HCT116 (cell line): ENCODE data around the gene LCN9. TPM values are rescaled to one million over a fixed set of nuclear protein-coding genes. Genes with fewer than 3 reads are reported as not detected.

Source experiments
- ATAC-seq: fragments of 200-7000 bp; cut with Tn5 transposase; 2 replicates; pipeline ENCODE4 v1.9.1; 2020; ENCODE audit warnings: mild to moderate bottlenecking, moderate library complexity
- BruUV-seq: library from RNA; stranded (reverse); fragments of 400-500 nt; replicated peaks from 2 replicates; lab custom pipeline; 2021; lab: Mats Ljungman, UMichigan
- CTCF ChIA-PET: fragments of 300-600 bp; sonication (Branson Sonifier 250); formaldehyde crosslinking; loops from one replicate; lab custom pipeline; 2021; ENCODE audit warnings: antibody characterized with exemption; lab: Charles Lee
- POLR2A ChIA-PET: fragments of 300-600, 350-600 bp; sonication (Branson Sonifier 250); formaldehyde crosslinking; loops from one replicate; lab custom pipeline; 2021; ENCODE audit warnings: antibody characterized with exemption; lab: Charles Lee
- RAD21 ChIA-PET, 2 experiments: fragments of 300-600 bp; sonication (Branson Sonifier 250); formaldehyde crosslinking; loops; one replicate each; lab custom pipeline; 2023; ENCODE audit warnings: low total read pairs in 2 of 2; ENCODE audit not compliant: uncharacterized antibody in 2 of 2, unreplicated experiment in 2 of 2, low non-redundant PET in 1 of 2; lab: Charles Lee
- DNase-seq: peaks from one replicate; pipeline ENCODE4 v3.0.0-alpha.2; 2010; ENCODE audit warnings: low read depth, low spot score
- H2AFZ ChIP-seq: fragments of 200-600 bp; shearing (Covaris generic), sonication (generic); 2 replicates; pipeline ENCODE4 v1.6.1; 2017; ENCODE audit warnings: low read depth, mixed run types, mixed read lengths, antibody characterized with exemption, low read length; ENCODE audit not compliant: poor library complexity, severe bottlenecking
- H3K27ac ChIP-seq: 2 replicates; pipeline ENCODE4 v1.5.1; 2012; ENCODE audit warnings: low read depth, low read length
- H3K27me3 ChIP-seq: fragments of 200-600 bp; sonication (generic); 2 replicates; pipeline ENCODE4 v1.6.1; 2016; ENCODE audit warnings: mixed run types, low read length, mixed read lengths; ENCODE audit not compliant: insufficient read depth
- H3K36me3 ChIP-seq, 2 experiments: fragments of 200-500 bp in 1 of 2; fragments of 200-600 bp in 1 of 2; sonication (Bioruptor generic) in 1 of 2; sonication (generic) in 1 of 2; 2 replicates each; pipeline versions ENCODE4 v1.5.1 to v1.6.1; 2014 to 2016; ENCODE audit warnings: low read length in 2 of 2, inconsistent platforms in 1 of 2, mixed read lengths in 1 of 2, mixed run types in 1 of 2; ENCODE audit not compliant: insufficient read depth in 2 of 2, control insufficient read depth in 1 of 2
- H3K4me1 ChIP-seq, 2 experiments: fragments of 200-600 bp in 1 of 2; sonication (generic) in 1 of 2; 2 replicates each; pipeline versions ENCODE4 v1.5.1 to v1.6.1; 2012 to 2017; ENCODE audit warnings: low read length in 2 of 2, inconsistent platforms in 1 of 2, mild to moderate bottlenecking in 1 of 2, mixed read lengths in 1 of 2, mixed run types in 1 of 2, moderate library complexity in 1 of 2; ENCODE audit not compliant: insufficient read depth in 2 of 2, control insufficient read depth in 1 of 2
- H3K4me2 ChIP-seq: fragments of 200-600 bp; sonication (generic); 2 replicates; pipeline ENCODE4 v1.6.1; 2017; ENCODE audit warnings: mixed run types, low read length, mixed read lengths
- H3K4me3 ChIP-seq, 2 experiments: fragments of 200-600 bp in 1 of 2; sonication (generic) in 1 of 2; replicated peaks in 1 of 2; 2 replicates each; pipeline ENCODE4 v1.5.1; 2011 to 2016; ENCODE audit warnings: low read length in 2 of 2, control low read depth in 1 of 2, low read depth in 1 of 2, mild to moderate bottlenecking in 1 of 2, mixed read lengths in 1 of 2, mixed run types in 1 of 2
- H3K79me2 ChIP-seq: fragments of 200-600 bp; sonication (generic); 2 replicates; pipeline ENCODE4 v1.6.1; 2017; ENCODE audit warnings: mild to moderate bottlenecking, mixed run types, low read length, moderate library complexity, mixed read lengths; ENCODE audit not compliant: insufficient read depth
- H3K9ac ChIP-seq: fragments of 200-600 bp; sonication (generic); 2 replicates; pipeline ENCODE4 v1.6.1; 2016; ENCODE audit warnings: low read length, mixed read lengths
- H3K9me2 ChIP-seq: fragments of 200-600 bp; sonication (generic), shearing (Covaris generic); 2 replicates; pipeline ENCODE4 v1.6.1; 2017; ENCODE audit warnings: mixed run types, mild to moderate bottlenecking, moderate library complexity; ENCODE audit not compliant: insufficient read depth
- H3K9me3 ChIP-seq, 2 experiments: fragments of 200-500 bp in 1 of 2; fragments of 200-600 bp in 1 of 2; sonication (Bioruptor generic) in 1 of 2; sonication (generic) in 1 of 2; 2 replicates each; pipeline ENCODE4 v1.6.1; 2014 to 2017; ENCODE audit warnings: low read length in 2 of 2, mixed read lengths in 2 of 2, inconsistent platforms in 1 of 2, low read depth in 1 of 2, mild to moderate bottlenecking in 1 of 2, mixed run types in 1 of 2, moderate library complexity in 1 of 2; ENCODE audit not compliant: control insufficient read depth in 1 of 2, insufficient read depth in 1 of 2
- H4K20me1 ChIP-seq: fragments of 200-600 bp; sonication (generic), shearing (Covaris generic); 2 replicates; pipeline ENCODE4 v1.6.1; 2017; ENCODE audit warnings: mixed run types, mild to moderate bottlenecking, moderate library complexity; ENCODE audit not compliant: insufficient read depth
- CEBPB ChIP-seq: IDR thresholded peaks from 2 replicates; pipeline ENCODE4 v1.6.1; 2012; ENCODE audit warnings: low read depth
- EGR1 ChIP-seq: IDR thresholded peaks from 2 replicates; pipeline ENCODE4 v1.6.1; 2012; ENCODE audit warnings: low read depth
- EZH2 ChIP-seq: fragments of 200-600 bp; sonication (generic); IDR thresholded peaks from 2 replicates; pipeline ENCODE4 v1.6.1; 2017; ENCODE audit warnings: antibody characterized with exemption, mixed run types
- EZH2phosphoT487 ChIP-seq: fragments of 200-600 bp; IDR thresholded peaks from 2 replicates; pipeline ENCODE4 v1.6.1; 2018; ENCODE audit warnings: antibody characterized with exemption, borderline replicate concordance
- FOSL1 ChIP-seq: IDR thresholded peaks from 2 replicates; pipeline ENCODE4 v1.6.1; 2012; ENCODE audit warnings: low read depth
- POLR2A ChIP-seq: IDR thresholded peaks from 2 replicates; pipeline ENCODE4 v1.7.0; 2011; ENCODE audit warnings: borderline replicate concordance; ENCODE audit not compliant: insufficient read depth, insufficient read length; ENCODE audit errors: extremely low read depth
- POLR2AphosphoS5 ChIP-seq: IDR thresholded peaks from 2 replicates; pipeline ENCODE4 v1.6.1; 2011; ENCODE audit warnings: mild to moderate bottlenecking, low read depth, low read length, moderate library complexity
- SIN3A ChIP-seq: IDR thresholded peaks from 2 replicates; pipeline ENCODE4 v1.6.1; 2012; ENCODE audit warnings: low read depth
- ZFX ChIP-seq: fragments of 450-650 bp; IDR thresholded peaks from 2 replicates; pipeline ENCODE4 v1.6.1; 2017
- intact Hi-C: fragments of 100-400 bp; cut with micrococcal nuclease; formaldehyde crosslinking; loops from 2 replicates; pipeline ENCODE4 v1.10.0; 2022
- total RNA-seq: library from RNA; stranded (reverse); gene quantifications from one replicate; pipeline ENCODE4 v1.2.1, GENCODE V29; 2021; ENCODE audit not compliant: unreplicated experiment

Gene LCN9
- total RNA-seq, 1 experiment from 2014 or later, result not detected

- H3K4me3 ChIP-seq, result no peak overlapping the region
- H4K20me1 ChIP-seq, result no peaks in the 10 kb centered on the region
- ChIA-PET CTCF (no interaction called here), RAD21 (no interaction called here), POLR2A (no interaction called here)
- H3K9me2 ChIP-seq, result no peaks in the 10 kb centered on the region
- no peak for ATAC-seq
- H3K27ac ChIP-seq, result no peak overlapping the region
- H3K36me3 ChIP-seq, result no peaks in the 10 kb centered on the region
- no peak overlapping the region for H2AFZ ChIP-seq
- no peaks in the 10 kb centered on the region for H3K79me2 ChIP-seq
- peaks cover 4 to 16% of the 10 kb centered on the region in 2 experiments; a peak in 3 of 4 replicates for H3K4me1 ChIP-seq
- H3K27me3 ChIP-seq, result no peaks in the 10 kb centered on the region
- no peak overlapping the region for H3K9ac ChIP-seq
- TF ChIP-seq ZFX (no peak), EGR1 (no peak), EZH2 (no peak), POLR2AphosphoS5 (no peak), SIN3A (no peak), FOSL1 (no peak), CEBPB (no peak)
- intact Hi-C loops, result no loop called here
- no peak for DNase-seq
- BruUV-seq, result no TSS peak
- no peaks in the 10 kb centered on the region for H3K9me3 ChIP-seq
- H3K4me2 ChIP-seq, result no peak overlapping the region
Observed at GRCh38 chr9:135694414-135694813, 31.3 kb downstream of the LCN9 start.

DNA sequence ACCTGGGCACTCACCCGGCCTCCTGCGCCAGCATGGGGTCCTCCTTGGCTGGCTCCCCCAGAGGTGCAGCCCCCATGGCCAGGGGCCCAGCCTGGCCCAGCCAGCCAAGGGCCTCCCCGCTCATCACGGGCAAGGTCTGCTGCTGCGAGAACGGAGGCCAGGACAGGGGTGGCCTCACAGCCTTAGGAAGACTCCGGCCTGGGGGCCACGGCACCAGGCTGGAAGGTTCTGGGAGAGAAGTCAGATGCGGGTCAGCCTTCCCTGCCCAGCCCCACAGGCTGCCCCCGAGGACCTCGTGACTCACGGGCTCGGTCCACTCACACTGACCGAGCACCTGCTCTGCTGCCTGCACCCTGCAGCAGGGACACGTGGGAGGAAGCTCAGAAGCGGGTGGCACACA, 31.9 kb downstream of the LCN9 start:
- Histone ChIP-seq H3K36me3 (no peaks in the 10 kb centered on the region), H3K9ac (no peak overlapping the region), H2AFZ (no peak overlapping the region), H3K9me3 (no peaks in the 10 kb centered on the region), H4K20me1 (no peaks in the 10 kb centered on the region), H3K4me1 (peaks cover 4 to 16% of the 10 kb centered on the region in 2 experiments; a peak in 3 of 4 replicates), H3K4me3 (no peak overlapping the region), H3K9me2 (no peaks in the 10 kb centered on the region), H3K27ac (no peak overlapping the region), H3K4me2 (no peak overlapping the region), H3K27me3 (no peaks in the 10 kb centered on the region), H3K79me2 (no peaks in the 10 kb centered on the region)
- intact Hi-C loops, result no loop called here
- ATAC-seq, result no peak
- RAD21 ChIA-PET, result no interaction called here
- CTCF ChIA-PET, result no interaction called here
- BruUV-seq, result no TSS peak
- POLR2A ChIA-PET, result no interaction called here
- no peak for DNase-seq
- TF ChIP-seq EGR1 (no peak), POLR2AphosphoS5 (no peak), EZH2phosphoT487 (no peak), POLR2A (no peak), SIN3A (no peak)
